ENCODE data around the gene TTLL11. TPM values are rescaled to one million over a fixed set of nuclear protein-coding genes. Genes with fewer than 3 reads are reported as not detected.

TTLL11 gene
- total RNA-seq, 2 donors from 2014 or later = 0.39 to 2.1 TPM

DNA sequence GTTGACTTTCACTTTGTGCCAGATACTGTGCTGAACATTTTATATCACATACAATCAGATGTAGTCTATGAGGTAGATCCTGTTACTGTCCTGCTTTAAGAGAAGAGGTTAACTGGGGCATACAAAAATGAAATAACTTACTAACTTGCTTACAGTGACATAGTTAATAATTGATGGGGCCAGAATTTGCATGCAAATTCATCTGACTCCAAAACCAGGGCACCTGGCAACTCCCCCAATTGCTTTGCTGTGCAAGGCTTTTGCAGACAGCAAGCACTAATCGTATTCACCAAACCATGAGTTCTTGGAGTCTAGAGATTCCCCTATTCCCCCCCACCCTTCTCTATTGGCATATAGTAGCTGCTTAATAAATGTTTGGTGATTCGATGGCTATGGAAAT is 155.9 kb downstream of the TTLL11 start:
- no peak for ATAC-seq
- Mint-ChIP-seq H3K27ac (no peak overlapping the region), H3K36me3 (no peaks in the 10 kb centered on the region), H3K9me3 (no peaks in the 10 kb centered on the region)
- no peak for DNase-seq (ENCODE audit: low spot score in 2 of 2)

DNA sequence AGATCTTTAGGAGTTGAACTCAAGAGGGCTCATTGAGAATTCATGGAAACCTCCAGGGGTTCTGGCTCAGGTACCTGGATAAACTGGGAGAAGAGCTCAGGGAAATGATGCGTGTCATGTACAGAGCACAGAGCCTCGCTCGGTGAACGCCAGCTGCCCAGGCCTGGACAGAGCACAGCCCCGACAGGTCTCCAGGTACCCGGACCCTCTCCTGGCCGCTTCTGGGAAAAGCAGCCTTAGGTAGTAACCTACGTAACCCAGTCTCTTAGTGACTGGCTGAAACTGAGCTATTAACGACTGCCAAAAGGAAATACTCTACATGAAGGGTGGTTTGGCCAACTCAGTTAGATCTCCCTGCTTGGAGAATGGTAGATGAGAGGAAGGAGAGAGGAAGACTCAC is 157.4 kb downstream of the TTLL11 start:
- ATAC-seq (no peak), DNase-seq (ENCODE audit: low spot score in 2 of 2) (no peak)
- no peaks in the 10 kb centered on the region for H3K36me3 Mint-ChIP-seq
- H3K9me3 Mint-ChIP-seq = no peaks in the 10 kb centered on the region
- H3K27ac Mint-ChIP-seq = peak overlapping the region in 1 of 2 donors; percentile 13

DNA sequence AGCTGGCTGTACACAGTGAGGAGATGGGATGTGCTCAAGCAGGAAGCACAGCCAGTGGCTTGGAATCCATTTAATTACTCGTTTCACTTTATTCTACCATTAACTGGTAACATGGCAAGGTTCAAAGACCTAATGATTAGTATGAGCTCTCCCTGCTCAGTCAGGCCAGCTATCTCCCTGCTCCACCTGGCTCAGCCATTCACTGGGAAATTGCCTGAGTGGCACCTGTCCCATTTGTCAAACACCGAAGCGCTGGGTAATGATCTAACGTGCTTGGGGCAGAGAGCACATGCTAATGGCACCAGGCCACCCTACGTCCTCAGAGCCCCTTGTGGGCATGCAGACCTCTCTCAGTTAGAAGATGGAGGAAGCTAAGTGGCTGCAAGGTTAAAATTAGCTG is 162.2 kb downstream of the TTLL11 start:
- no peaks in the 10 kb centered on the region for H3K9me3 Mint-ChIP-seq
- H3K36me3 Mint-ChIP-seq = no peaks in the 10 kb centered on the region
- DNase-seq (ENCODE audit: low spot score in 2 of 2) (no peak), ATAC-seq (no peak)
- no peak overlapping the region for H3K27ac Mint-ChIP-seq

DNA sequence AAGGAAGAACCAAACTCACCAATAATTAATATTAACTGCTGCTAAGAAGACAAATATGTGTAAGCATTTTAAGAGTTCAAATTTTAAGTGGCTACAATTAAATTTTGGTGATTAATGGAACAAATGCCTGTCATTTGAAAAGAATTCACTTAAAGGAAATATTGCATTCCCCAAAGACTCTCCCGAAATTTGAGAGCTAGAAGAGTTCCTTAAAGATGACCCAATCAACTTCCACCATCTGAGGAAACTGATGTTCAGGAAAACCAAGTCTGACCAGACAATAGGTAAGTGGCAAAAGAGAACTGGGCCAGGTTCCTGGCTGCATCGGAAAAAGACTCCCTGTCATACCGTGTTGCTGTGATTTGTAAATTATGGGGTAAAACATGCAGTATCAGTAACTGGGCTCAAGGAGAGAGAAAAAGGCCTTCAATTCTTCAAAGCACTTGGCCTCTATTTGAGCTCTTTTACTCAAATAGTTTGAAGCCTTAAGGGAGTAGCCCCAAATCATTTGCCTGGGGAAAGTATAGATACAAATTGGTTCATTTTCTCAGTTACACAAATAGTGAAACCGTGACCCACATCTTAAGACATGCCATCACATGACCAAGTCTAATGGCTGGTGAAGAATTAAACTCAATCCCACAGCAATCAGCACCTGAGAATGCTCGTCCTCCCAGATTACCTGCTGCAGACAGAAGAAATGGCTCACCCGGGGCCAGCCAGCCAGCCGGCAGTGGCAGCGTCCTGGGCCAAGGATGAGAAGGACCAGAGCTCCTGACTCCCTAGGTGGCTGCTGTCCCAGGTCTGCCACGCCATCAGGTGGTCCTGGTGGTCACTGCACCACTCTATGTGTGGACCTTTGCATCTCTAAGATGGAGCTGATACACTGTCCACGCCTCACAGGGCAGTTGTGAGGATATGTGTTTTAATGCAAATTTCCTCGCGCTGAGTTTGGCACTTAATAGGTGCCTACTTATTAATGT is 162.9 kb downstream of the TTLL11 start:
- no peak overlapping the region for H3K27ac Mint-ChIP-seq
- ATAC-seq (peak in 1 of 2 donors; percentile 28), DNase-seq (ENCODE audit: low spot score in 2 of 2) (no peak)
- H3K36me3 Mint-ChIP-seq = no peaks in the 10 kb centered on the region
- H3K9me3 Mint-ChIP-seq = no peaks in the 10 kb centered on the region

DNA sequence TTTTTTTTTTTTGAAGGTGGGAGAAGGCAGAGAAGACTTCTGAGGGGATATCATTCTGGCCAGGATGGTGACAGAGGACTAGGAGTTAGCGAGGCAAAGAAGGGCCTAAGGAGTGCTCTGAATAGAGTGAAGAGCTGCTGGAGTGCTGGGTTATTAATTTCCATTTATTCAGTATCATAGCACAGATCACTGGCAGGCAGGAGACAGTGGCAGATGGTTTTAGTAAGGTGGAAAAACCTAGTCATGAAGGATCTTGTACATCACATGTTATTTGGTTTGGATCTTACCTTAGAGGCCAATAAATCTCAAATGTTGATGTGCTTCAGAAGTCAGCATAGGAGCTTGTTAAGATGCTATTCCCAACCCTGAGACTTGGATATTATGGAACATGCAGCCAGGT is 165.5 kb downstream of the TTLL11 start:
- Mint-ChIP-seq H3K27ac (no peak overlapping the region), H3K36me3 (peaks cover 0 to 4% of the 10 kb centered on the region in 2 donors), H3K9me3 (no peaks in the 10 kb centered on the region)
- no peak for DNase-seq (ENCODE audit: low spot score in 2 of 2)
- ATAC-seq = no peak

DNA sequence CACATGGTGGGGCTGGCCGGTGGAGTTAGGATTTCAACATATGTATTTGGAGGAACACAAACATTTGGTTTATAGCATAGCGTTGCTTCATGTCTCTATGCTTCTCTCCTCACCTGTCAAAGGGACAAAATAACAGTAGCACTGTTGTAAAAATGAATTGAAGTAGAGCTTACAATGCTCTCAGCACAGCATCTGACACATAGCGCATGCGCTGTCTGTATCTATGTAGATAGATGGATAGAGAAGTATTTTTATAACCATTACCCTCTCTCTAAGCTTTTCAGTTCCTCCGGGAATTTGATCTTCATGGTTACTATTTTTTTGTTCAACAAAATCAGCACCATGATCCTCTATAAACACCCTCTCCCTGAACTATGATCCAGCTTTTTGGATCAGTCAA is 166.0 kb downstream of the TTLL11 start:
- Mint-ChIP-seq H3K27ac (no peak overlapping the region), H3K36me3 (peaks cover 0 to 4% of the 10 kb centered on the region in 2 donors), H3K9me3 (no peaks in the 10 kb centered on the region)
- no peak for ATAC-seq
- no peak for DNase-seq (ENCODE audit: low spot score in 2 of 2)

DNA sequence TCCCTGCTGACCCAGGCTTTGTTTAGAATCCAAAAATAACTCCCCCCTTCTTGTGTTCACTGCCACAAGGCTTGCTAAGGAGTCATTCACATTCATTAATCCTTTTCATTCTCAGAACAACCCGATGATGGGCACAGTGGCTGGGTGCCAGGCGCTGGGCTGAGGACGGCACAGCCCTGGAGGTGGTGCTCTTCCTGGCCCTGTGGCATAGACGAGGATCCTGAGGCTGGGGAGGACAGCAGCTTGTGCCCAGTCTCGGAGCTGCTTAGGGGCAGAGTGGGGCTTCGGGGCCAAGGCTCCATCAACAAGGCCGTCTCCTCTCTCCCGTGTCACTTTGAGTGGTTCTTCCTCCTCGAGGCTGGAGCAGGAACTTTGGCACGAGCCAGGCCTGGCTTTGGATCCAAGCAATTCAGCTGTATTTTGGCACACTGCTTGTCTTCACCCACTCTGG is 166.7 kb downstream of the TTLL11 start:
- ATAC-seq (no peak), DNase-seq (ENCODE audit: low spot score in 2 of 2) (no peak)
- Mint-ChIP-seq H3K36me3 (peaks cover 0 to 4% of the 10 kb centered on the region in 2 donors), H3K27ac (peak overlapping the region in 1 of 2 donors; percentile 71), H3K9me3 (no peaks in the 10 kb centered on the region)

DNA sequence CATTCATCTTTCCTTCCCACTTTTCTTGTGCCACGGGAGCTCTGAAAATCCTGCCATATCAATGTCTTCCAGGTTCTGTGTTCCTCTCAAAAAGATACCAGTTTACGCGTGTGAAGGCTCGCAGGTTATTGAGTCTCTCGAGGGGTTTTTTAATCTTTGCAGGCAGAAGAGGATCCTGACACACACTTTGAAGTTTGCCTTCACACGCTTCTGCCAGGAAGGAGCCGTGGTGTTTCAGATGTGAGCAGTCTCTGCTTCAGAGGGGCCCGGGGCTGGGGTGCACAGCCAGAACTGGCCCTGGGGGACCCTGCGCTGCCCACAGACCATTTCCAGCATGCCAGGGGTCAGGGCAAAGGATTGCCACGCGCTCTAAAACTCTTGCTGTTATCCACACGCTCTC is 167.2 kb downstream of the TTLL11 start:
- peaks cover 0 to 4% of the 10 kb centered on the region in 2 donors for H3K36me3 Mint-ChIP-seq
- ATAC-seq (no peak), DNase-seq (ENCODE audit: low spot score in 2 of 2) (no peak)
- no peaks in the 10 kb centered on the region for H3K9me3 Mint-ChIP-seq
- H3K27ac Mint-ChIP-seq = peak overlapping the region; percentile 41 to 71

DNA sequence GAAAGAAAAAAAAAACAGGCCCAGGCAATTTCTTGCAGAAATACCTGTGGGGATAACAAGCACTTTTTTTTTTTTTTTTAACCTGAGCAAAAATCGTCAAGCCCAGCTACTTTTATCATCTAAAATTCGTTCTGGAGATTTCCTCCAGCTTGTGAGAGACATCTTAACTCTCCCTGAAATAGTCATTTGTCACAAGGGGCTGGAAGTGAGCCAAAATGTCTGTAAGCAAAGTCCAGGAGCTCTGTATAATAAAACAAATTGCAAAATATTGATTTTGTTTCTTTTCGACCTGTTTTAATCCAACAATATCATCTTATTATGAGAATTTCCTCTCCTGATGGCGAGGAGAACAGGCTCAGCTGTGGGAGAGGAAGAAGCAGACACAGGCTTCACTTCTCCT is 168.4 kb downstream of the TTLL11 start:
- no peaks in the 10 kb centered on the region for H3K9me3 Mint-ChIP-seq
- H3K36me3 Mint-ChIP-seq = peaks cover 0 to 4% of the 10 kb centered on the region in 2 donors
- H3K27ac Mint-ChIP-seq = no peak overlapping the region
- DNase-seq (ENCODE audit: low spot score in 2 of 2) = no peak
- ATAC-seq = no peak

DNA sequence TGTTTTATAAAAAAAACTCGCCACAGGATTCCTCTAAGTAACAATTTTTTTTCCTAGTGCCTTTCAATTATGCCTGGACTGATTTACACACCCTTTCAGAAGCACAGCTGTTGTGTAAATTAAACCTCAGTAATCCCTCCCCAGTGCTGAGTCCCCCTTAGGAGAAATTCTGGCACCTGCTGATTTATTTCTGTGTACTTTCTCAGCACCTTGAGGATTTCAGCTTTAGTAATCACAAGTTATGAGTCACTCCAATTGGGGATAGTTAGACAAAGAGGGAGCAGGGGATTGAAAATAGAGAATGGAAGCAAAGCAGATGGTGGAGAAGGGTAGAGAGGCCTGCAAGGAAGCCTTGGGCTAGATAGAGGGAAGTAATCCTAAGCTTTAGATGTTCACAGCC is 171.7 kb downstream of the TTLL11 start:
- H3K36me3 Mint-ChIP-seq = peaks cover 0 to 4% of the 10 kb centered on the region in 2 donors
- H3K27ac Mint-ChIP-seq = no peak overlapping the region
- no peak for DNase-seq (ENCODE audit: low spot score in 2 of 2)
- H3K9me3 Mint-ChIP-seq = no peaks in the 10 kb centered on the region
- ATAC-seq = peak in 1 of 2 donors; percentile 34

DNA sequence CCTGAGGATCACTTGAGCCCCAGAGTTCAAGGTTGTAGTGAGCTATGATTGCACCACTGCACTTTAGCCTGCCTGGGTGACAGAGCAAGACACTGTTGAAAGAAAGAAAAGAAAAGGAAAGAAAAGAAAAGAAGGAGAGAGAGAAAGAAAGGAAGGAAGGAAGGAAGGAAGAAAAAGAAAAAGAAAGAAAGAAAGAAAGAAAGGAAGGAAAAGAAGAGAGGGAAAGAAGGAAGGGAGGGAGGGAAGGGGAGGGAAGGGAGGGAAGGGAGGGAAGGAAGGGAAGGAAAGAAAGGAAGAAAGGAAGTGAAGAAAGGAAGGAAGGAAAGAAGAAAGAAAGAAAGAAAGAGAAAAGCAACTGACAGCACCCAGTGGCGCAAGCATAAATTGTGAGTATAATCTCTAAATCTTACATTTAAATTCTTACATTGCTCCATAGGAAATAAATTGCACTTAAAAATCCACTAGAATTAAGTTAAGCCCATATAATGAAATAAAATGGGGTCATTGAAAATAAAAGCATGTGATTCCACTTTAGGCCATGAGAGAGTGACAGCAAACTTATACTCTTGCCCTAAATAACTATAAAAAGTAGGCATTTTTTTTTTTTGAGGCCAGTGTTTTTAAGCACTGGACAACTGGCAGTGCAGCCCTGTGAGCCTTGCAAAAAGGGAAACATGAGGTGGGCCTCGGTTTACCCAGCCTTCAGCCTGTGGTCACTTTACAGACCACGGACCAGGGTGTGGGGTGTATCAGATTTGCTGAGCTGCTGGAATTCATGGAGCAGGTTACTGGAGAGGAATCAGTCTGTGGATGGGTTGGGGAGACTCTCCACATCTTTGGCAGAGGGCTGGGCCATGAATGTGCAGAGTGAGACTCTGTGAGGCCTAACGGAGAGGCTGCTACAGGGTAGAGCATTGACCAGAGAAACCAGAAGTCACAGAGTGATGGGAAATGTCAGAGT is 175.5 kb downstream of the TTLL11 start:
- DNase-seq (ENCODE audit: low spot score in 2 of 2) (no peak), ATAC-seq (no peak)
- no peaks in the 10 kb centered on the region for H3K36me3 Mint-ChIP-seq
- no peaks in the 10 kb centered on the region for H3K9me3 Mint-ChIP-seq
- H3K27ac Mint-ChIP-seq = no peak overlapping the region

DNA sequence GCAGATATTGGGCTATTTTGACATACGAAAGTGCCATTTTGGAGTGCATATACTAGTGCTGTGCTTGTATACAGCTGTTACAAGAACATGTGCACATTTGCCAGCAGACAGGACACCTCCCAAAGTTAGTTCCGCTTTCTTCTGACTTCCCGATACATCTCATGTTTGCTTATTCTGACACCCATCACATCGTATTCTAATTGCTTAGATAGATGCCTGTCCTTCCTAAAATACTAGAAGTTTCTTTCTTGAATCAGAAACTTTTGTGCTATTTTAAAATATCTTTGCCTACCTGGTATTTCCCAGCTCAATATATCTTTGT is 177.8 kb downstream of the TTLL11 start:
- Mint-ChIP-seq H3K36me3 (no peaks in the 10 kb centered on the region), H3K27ac (no peak overlapping the region), H3K9me3 (no peaks in the 10 kb centered on the region)
- ATAC-seq (no peak), DNase-seq (ENCODE audit: low spot score in 2 of 2) (no peak)

DNA sequence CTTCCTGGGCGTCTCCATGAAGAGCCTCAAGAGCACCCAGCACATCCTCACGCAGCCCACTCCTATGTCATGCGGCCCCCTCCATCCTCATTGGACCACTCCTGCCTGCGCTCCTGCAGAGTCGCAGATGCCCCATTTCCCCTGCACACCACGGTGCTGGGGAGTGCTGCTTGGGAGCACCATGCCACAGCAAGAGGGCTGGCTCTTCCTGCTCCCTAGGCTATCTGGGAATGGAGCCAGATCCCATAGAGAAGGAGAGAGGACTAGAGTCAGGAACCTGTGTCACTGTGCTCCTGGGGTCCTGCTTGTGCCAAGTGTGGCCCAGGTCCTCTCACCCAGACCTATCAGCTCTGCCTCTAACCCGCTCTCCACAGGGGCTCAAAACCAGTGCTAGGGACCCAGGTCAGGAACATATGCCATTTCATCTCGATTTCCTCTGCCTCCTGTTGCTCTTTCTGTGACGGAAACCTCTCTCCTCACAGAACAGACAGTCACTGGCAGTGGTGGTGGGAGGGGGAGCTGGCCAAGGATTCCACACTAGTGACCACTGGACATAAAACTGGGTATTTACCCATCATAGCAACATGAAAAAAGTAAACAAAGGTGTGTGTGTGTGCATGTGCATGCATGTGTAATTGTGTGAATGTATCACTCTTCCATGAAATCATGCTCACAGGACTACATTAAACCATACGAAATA is 178.4 kb downstream of the TTLL11 start:
- Mint-ChIP-seq H3K36me3 (no peaks in the 10 kb centered on the region), H3K9me3 (no peaks in the 10 kb centered on the region), H3K27ac (no peak overlapping the region)
- ATAC-seq (no peak), DNase-seq (ENCODE audit: low spot score in 2 of 2) (no peak)

DNA sequence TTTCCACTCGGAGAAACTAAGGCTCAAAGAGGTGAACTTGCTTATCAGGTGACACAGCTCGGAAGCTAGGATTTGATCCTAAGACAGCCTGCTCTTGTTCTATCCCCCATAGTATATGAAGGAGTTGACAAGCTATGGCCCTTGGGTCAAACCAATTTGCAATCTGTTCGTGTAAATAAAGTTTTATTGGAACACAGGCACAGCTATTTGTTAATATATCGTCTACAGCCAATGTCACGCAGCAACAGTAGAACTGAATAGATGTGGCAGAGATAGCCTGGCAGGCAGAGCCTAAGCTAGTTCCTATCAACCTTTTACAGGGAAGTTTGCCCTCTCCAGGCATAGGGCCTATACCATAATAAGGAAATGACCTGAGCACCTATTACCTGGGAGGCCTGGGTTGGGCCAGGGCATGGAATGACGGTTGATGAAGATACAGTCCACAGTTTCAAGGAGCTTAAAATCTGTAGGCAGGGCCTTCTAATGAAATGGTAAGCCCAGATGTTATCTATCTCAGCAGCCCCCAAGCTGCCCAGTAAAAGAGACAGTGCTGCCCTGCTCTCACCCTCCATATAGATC is 179.0 kb downstream of the TTLL11 start:
- no peak for DNase-seq (ENCODE audit: low spot score in 2 of 2)
- H3K36me3 Mint-ChIP-seq = no peaks in the 10 kb centered on the region
- no peak overlapping the region for H3K27ac Mint-ChIP-seq
- H3K9me3 Mint-ChIP-seq = no peaks in the 10 kb centered on the region
- ATAC-seq = no peak

DNA sequence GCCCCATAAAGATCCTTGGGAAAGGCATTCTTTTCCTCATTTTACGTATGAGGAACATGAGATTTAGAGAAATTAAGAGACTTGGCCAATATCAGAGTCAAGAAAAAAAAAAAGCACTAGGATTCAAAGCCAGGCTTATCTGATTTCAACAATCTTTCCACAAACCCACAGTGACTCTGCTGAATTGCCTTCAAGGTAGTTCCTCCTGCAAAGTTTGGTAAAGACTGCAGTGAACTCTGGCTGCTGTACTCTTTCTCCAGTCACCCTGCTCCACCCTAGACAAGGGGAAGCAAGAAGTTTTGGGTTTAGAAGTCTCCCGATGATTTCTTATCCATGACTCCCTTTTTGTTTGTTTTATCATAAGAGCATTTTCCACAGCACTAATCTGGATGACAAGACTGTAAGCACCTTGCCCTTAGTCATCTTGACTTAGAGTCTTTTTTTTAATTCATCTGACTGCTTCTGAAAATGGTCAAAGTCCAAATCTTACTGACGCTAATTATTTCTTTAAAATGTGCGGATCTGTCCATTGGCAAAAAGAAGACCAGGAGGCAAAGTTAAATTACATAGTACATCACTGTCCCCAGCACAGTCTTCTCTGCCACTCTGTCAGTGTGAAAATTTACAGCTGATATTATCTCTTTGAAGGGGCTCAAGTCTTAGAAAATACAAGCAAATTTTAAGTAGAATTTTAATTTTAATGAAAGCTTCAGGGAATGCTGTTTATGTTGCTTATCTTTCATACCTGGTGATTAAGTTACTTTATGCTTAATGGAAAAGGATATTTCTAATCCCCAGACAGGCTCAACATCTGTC is 180.1 kb downstream of the TTLL11 start:
- Mint-ChIP-seq H3K36me3 (no peaks in the 10 kb centered on the region), H3K27ac (no peak overlapping the region), H3K9me3 (no peaks in the 10 kb centered on the region)
- no peak for DNase-seq (ENCODE audit: low spot score in 2 of 2)
- ATAC-seq = no peak
